Neural crest cell (in vitro differentiated cells): ENCODE measurements around the gene SNAI3. TPM values are rescaled to one million over a fixed set of nuclear protein-coding genes. Genes with fewer than 3 reads are reported as not detected.

Experiments used
- DNase-seq: peaks from one replicate; pipeline ENCODE4 v3.0.0; 2021; ENCODE audit warnings: low read depth, mixed read lengths, low spot score
- H3K27ac Mint-ChIP-seq: one replicate; pipeline ENCODE4 v1.8.0; 2021; ENCODE audit warnings: mild to moderate bottlenecking, mixed read lengths; ENCODE audit not compliant: unreplicated experiment
- H3K27me3 Mint-ChIP-seq: 2 replicates; pipeline ENCODE4 v1.8.0; 2021; ENCODE audit warnings: low read depth, mild to moderate bottlenecking, mixed read lengths
- H3K36me3 Mint-ChIP-seq: 2 replicates; pipeline ENCODE4 v1.8.0; 2021; ENCODE audit warnings: low read depth, mild to moderate bottlenecking, mixed read lengths
- H3K4me1 Mint-ChIP-seq: 2 replicates; pipeline ENCODE4 v1.8.0; 2021; ENCODE audit warnings: mixed read lengths
- H3K4me3 Mint-ChIP-seq: one replicate; pipeline ENCODE4 v1.8.0; 2021; ENCODE audit warnings: mild to moderate bottlenecking, mixed read lengths
- H3K9me3 Mint-ChIP-seq: 2 replicates; pipeline ENCODE4 v1.8.0; 2021; ENCODE audit warnings: mixed read lengths
- CTCF ChIP-seq: fragments of 200-600 bp; sonication (generic); conservative IDR thresholded peaks from 2 replicates; pipeline ENCODE4 v1.5.0; 2021; ENCODE audit warnings: antibody characterized with exemption, mild to moderate bottlenecking
- total RNA-seq: library from RNA; stranded (reverse); gene quantifications from 2 replicates; pipeline ENCODE4 v1.2.1, GENCODE V29; 2021

Gene SNAI3
- total RNA-seq, 1 donor from 2014 or later = not detected

GRCh38 chr16:88688013-88688778 lies 1.9 kb upstream of the SNAI3 start:
- Mint-ChIP-seq H3K4me1 (no peaks in the 10 kb centered on the region), H3K4me3 (no peak overlapping the region), H3K9me3 (no peaks in the 10 kb centered on the region), H3K27ac (no peak overlapping the region), H3K27me3 (peaks cover 69% of the 10 kb centered on the region), H3K36me3 (no peaks in the 10 kb centered on the region)
- no peak for DNase-seq
- no peak for TF ChIP-seq CTCF

- no peak for DNase-seq
- Mint-ChIP-seq H3K36me3 (no peaks in the 10 kb centered on the region), H3K4me3 (no peak overlapping the region), H3K4me1 (no peaks in the 10 kb centered on the region), H3K27ac (no peak overlapping the region), H3K9me3 (no peaks in the 10 kb centered on the region), H3K27me3 (peaks cover 72% of the 10 kb centered on the region)
- no peak for TF ChIP-seq CTCF
Measured at GRCh38 chr16:88687676-88688012, 1.3 kb upstream of the SNAI3 start.

GRCh38 chr16:88687254-88687576 lies 908 bp upstream of the SNAI3 start:
- H3K4me3 Mint-ChIP-seq = no peak overlapping the region
- H3K36me3 Mint-ChIP-seq = no peaks in the 10 kb centered on the region
- no peaks in the 10 kb centered on the region for H3K9me3 Mint-ChIP-seq
- no peak for TF ChIP-seq CTCF
- H3K27me3 Mint-ChIP-seq = peaks cover 76% of the 10 kb centered on the region
- no peak overlapping the region for H3K27ac Mint-ChIP-seq
- no peak for DNase-seq
- H3K4me1 Mint-ChIP-seq = peaks cover 4% of the 10 kb centered on the region

- peaks cover 79% of the 10 kb centered on the region for H3K27me3 Mint-ChIP-seq
- no peak for TF ChIP-seq CTCF
- H3K4me3 Mint-ChIP-seq = no peak overlapping the region
- no peak for DNase-seq
- H3K4me1 Mint-ChIP-seq = peaks cover 7% of the 10 kb centered on the region
- no peaks in the 10 kb centered on the region for H3K36me3 Mint-ChIP-seq
- no peaks in the 10 kb centered on the region for H3K9me3 Mint-ChIP-seq
- no peak overlapping the region for H3K27ac Mint-ChIP-seq
Measured at GRCh38 chr16:88686062-88686438, 257 bp downstream of the SNAI3 start.

- DNase-seq = no peak
- Mint-ChIP-seq H3K27me3 (peaks cover 73% of the 10 kb centered on the region), H3K27ac (no peak overlapping the region), H3K4me1 (peaks cover 7% of the 10 kb centered on the region), H3K36me3 (no peaks in the 10 kb centered on the region), H3K9me3 (no peaks in the 10 kb centered on the region), H3K4me3 (peak overlapping the region; percentile 47)
- peak; percentile 60 for TF ChIP-seq CTCF
Measured at GRCh38 chr16:88685156-88686061, 898 bp downstream of the SNAI3 start.
